HFFc6 (cell line): ENCODE results near the gene COG1. TPM values are rescaled to one million over a fixed set of nuclear protein-coding genes. Genes with fewer than 3 reads are reported as not detected.

Experiments used
- DNase-seq: peaks from one replicate; pipeline ENCODE4 v3.0.0-alpha.2; 2018
- H3K27ac Mint-ChIP-seq: 2 replicates; pipeline ENCODE4 v1.8.0; 2020; ENCODE audit warnings: mild to moderate bottlenecking, mixed read lengths
- H3K27me3 Mint-ChIP-seq: 2 replicates; pipeline ENCODE4 v1.8.0; 2021; ENCODE audit warnings: mild to moderate bottlenecking, moderate library complexity, mixed read lengths; ENCODE audit not compliant: insufficient read depth
- H3K36me3 Mint-ChIP-seq: 2 replicates; pipeline ENCODE4 v1.8.0; 2021; ENCODE audit warnings: low read depth, mixed read lengths
- H3K4me1 Mint-ChIP-seq: 2 replicates; pipeline ENCODE4 v1.8.0; 2020; ENCODE audit warnings: low read depth, mixed read lengths
- H3K4me3 Mint-ChIP-seq: 2 replicates; pipeline ENCODE4 v1.8.0; 2020; ENCODE audit warnings: mild to moderate bottlenecking, moderate library complexity, mixed read lengths
- H3K9me3 Mint-ChIP-seq: 2 replicates; pipeline ENCODE4 v1.8.0; 2020; ENCODE audit warnings: mild to moderate bottlenecking, mixed read lengths
- total RNA-seq, 6 experiments: library from RNA; stranded (reverse); fragmentation: NEBNext Ultra II Directional; extraction: Animal tissue kit (Norgen Biotek cat#: 25700); gene quantifications; 2 replicates in 1 of 6; 3 replicates in 5 of 6; pipeline ENCODE4 v1.2.3, GENCODE V29; 2021
- TF ChIP-seq, protein P1 (sequence below): fragments of 200-600 bp; sonication (generic); IDR thresholded peaks from 2 replicates; pipeline ENCODE4 v1.5.0; 2021; ENCODE audit warnings: antibody characterized with exemption, mild to moderate bottlenecking

COG1 gene
- total RNA-seq, 6 experiments from 2014 or later, result 47.3 to 59.0 (median 55.8) TPM

DNA sequence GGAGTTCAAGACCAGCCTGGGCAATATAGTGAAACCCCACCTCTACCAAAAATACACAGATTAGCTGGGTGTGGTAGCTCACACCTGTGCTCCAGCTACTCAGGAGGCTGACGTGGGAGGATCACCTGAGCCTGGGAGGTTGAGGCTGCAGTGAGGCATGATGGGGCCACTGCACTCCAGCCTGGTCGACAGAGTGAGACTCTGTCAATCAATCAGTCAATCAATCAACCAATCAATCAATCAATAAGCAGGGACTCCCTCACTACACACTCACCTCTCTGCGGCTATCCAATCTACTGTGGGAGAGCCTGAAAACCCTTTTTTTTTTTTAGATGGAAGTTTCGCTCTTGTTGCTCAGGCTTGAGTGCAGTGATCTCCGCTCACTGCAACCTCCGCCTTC is 37.2 kb downstream of the COG1 start:
- peaks cover 7% of the 10 kb centered on the region; the same call in 1 of the 2 replicates for H3K36me3 Mint-ChIP-seq
- peaks cover 62% of the 10 kb centered on the region for H3K4me1 Mint-ChIP-seq
- TF ChIP-seq, protein P1, sequence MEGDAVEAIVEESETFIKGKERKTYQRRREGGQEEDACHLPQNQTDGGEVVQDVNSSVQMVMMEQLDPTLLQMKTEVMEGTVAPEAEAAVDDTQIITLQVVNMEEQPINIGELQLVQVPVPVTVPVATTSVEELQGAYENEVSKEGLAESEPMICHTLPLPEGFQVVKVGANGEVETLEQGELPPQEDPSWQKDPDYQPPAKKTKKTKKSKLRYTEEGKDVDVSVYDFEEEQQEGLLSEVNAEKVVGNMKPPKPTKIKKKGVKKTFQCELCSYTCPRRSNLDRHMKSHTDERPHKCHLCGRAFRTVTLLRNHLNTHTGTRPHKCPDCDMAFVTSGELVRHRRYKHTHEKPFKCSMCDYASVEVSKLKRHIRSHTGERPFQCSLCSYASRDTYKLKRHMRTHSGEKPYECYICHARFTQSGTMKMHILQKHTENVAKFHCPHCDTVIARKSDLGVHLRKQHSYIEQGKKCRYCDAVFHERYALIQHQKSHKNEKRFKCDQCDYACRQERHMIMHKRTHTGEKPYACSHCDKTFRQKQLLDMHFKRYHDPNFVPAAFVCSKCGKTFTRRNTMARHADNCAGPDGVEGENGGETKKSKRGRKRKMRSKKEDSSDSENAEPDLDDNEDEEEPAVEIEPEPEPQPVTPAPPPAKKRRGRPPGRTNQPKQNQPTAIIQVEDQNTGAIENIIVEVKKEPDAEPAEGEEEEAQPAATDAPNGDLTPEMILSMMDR, result no peak
- peak overlapping the region; percentile 43; the same call in 1 of the 2 replicates for H3K27ac Mint-ChIP-seq
- no peak for DNase-seq
- no peaks in the 10 kb centered on the region; the same call in 1 of the 2 replicates for H3K27me3 Mint-ChIP-seq
- no peaks in the 10 kb centered on the region for H3K9me3 Mint-ChIP-seq
- peak overlapping the region; percentile 95 for H3K4me3 Mint-ChIP-seq

GRCh38 chr17:73231395-73231794 is 38.5 kb downstream of the COG1 start:
- TF ChIP-seq, protein P1, result no peak
- peaks cover 12% of the 10 kb centered on the region; the same call in 1 of the 2 replicates for H3K36me3 Mint-ChIP-seq
- H3K4me3 Mint-ChIP-seq, result peak overlapping the region; percentile 95
- no peaks in the 10 kb centered on the region for H3K9me3 Mint-ChIP-seq
- peaks cover 60% of the 10 kb centered on the region for H3K4me1 Mint-ChIP-seq
- H3K27me3 Mint-ChIP-seq, result no peaks in the 10 kb centered on the region; the same call in 1 of the 2 replicates
- peak overlapping the region; percentile 81 for H3K27ac Mint-ChIP-seq
- peak; percentile 11 for DNase-seq

GRCh38 chr17:73231841-73232586 is 39.2 kb downstream of the COG1 start:
- Mint-ChIP-seq H3K27ac (peak overlapping the region; percentile 98), H3K9me3 (no peaks in the 10 kb centered on the region), H3K36me3 (peaks cover 14% of the 10 kb centered on the region; the same call in 1 of the 2 replicates), H3K4me1 (peaks cover 55% of the 10 kb centered on the region), H3K4me3 (peak overlapping the region; percentile 95), H3K27me3 (no peaks in the 10 kb centered on the region; the same call in 1 of the 2 replicates)
- TF ChIP-seq, protein P1, result peak; percentile 76
- DNase-seq, result peak; percentile 91

GRCh38 chr17:73232587-73233373 is 39.9 kb downstream of the COG1 start:
- peaks cover 14% of the 10 kb centered on the region; the same call in 1 of the 2 replicates for H3K36me3 Mint-ChIP-seq
- no peaks in the 10 kb centered on the region for H3K9me3 Mint-ChIP-seq
- H3K27me3 Mint-ChIP-seq, result no peaks in the 10 kb centered on the region; the same call in 1 of the 2 replicates
- peaks cover 52% of the 10 kb centered on the region for H3K4me1 Mint-ChIP-seq
- peak; percentile 8 for DNase-seq
- TF ChIP-seq, protein P1, result no peak
- H3K4me3 Mint-ChIP-seq, result peak overlapping the region; percentile 95
- peak overlapping the region; percentile 98 for H3K27ac Mint-ChIP-seq

DNA sequence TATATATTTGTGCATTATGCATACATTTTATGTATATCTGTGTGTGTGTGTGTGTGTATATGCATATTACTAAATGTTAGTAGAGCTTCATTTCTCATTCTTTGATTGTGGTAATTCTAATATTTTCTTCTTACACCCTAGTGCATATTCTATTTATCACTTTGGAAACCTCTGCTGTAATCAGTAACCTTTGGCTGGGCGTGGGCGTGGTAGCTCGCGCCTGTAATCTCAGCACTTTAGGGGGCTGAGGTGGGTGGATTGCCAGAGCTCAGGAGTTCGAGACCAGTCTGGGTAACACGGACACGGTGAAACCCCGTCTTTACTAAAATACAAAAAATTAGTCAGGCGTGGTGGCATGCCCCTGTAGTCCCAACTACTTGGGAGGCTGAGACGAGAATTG is 41.9 kb downstream of the COG1 start:
- Mint-ChIP-seq H3K4me3 (no peak overlapping the region), H3K9me3 (no peaks in the 10 kb centered on the region), H3K27ac (no peak overlapping the region), H3K36me3 (peaks cover 14% of the 10 kb centered on the region; the same call in 1 of the 2 replicates), H3K27me3 (no peaks in the 10 kb centered on the region; the same call in 1 of the 2 replicates), H3K4me1 (peaks cover 40% of the 10 kb centered on the region)
- TF ChIP-seq, protein P1, result no peak
- DNase-seq, result no peak
